Measurements from ENCODE around the gene GPAT3.

The GPAT3 gene

GRCh38 chr4:83604321-83604720 lies 68.4 kb downstream of the GPAT3 start:
- DNase-seq (ENCODE audit: extremely low read depth, low read depth) = no peak
- no peak for TF ChIP-seq CTCF (IDR thresholded peaks at IDR 0.05; ENCODE audit: low read depth, low read length)

GRCh38 chr4:83605210-83605609 lies 69.3 kb downstream of the GPAT3 start:
- DNase-seq (ENCODE audit: extremely low read depth, low read depth) = no peak
- no peak for TF ChIP-seq CTCF (IDR thresholded peaks at IDR 0.05; ENCODE audit: low read depth, low read length)

- TF ChIP-seq CTCF (IDR thresholded peaks at IDR 0.05; ENCODE audit: low read depth, low read length) = no peak
- no peak for DNase-seq (ENCODE audit: extremely low read depth, low read depth)
These were observed 69.8 kb downstream of the GPAT3 start for GRCh38 chr4:83605744-83606172.

GRCh38 chr4:83606460-83606859 lies 70.6 kb downstream of the GPAT3 start:
- TF ChIP-seq CTCF (IDR thresholded peaks at IDR 0.05; ENCODE audit: low read depth, low read length) = no peak
- DNase-seq (ENCODE audit: extremely low read depth, low read depth) = no peak

- no peak for DNase-seq (ENCODE audit: extremely low read depth, low read depth)
- TF ChIP-seq CTCF (IDR thresholded peaks at IDR 0.05; ENCODE audit: low read depth, low read length) = no peak
These were observed 71.0 kb downstream of the GPAT3 start for GRCh38 chr4:83606898-83607297.

- no peak for TF ChIP-seq CTCF (IDR thresholded peaks at IDR 0.05; ENCODE audit: low read depth, low read length)
- DNase-seq (ENCODE audit: extremely low read depth, low read depth) = no peak
These were observed 73.5 kb downstream of the GPAT3 start for GRCh38 chr4:83609365-83609764.

GRCh38 chr4:83610729-83611128 lies 74.8 kb downstream of the GPAT3 start:
- TF ChIP-seq CTCF (IDR thresholded peaks at IDR 0.05; ENCODE audit: low read depth, low read length) = no peak
- DNase-seq (ENCODE audit: extremely low read depth, low read depth) = no peak
